GM21390 (cell line): ENCODE measurements around the gene PPM1H.
"Not testable (repeated sequence)": the region's sequence is repeated elsewhere in the genome, so short reads cannot be mapped to it uniquely, and the experiment has no call there.

ENCODE experiments used
- ATAC-seq: cut with Tn5 transposase; IDR thresholded peaks from one replicate; pipeline ENCODE4 v1.9.1; 2021; ENCODE audit not compliant: unreplicated experiment

The PPM1H gene

GRCh38 chr12:62772416-62772955 is 162.5 kb downstream of the PPM1H start:
- no peak for ATAC-seq

GRCh38 chr12:62771828-62772227 is 163.1 kb downstream of the PPM1H start:
- ATAC-seq, result no peak

GRCh38 chr12:62770381-62770780 is 164.6 kb downstream of the PPM1H start:
- no peak for ATAC-seq

- ATAC-seq, result no peak
Measured at GRCh38 chr12:62769076-62769619, 165.8 kb downstream of the PPM1H start.

- ATAC-seq, result no peak
Measured at GRCh38 chr12:62767946-62768345, 167.0 kb downstream of the PPM1H start.

GRCh38 chr12:62767496-62767895 is 167.5 kb downstream of the PPM1H start:
- no peak for ATAC-seq

- ATAC-seq, result no peak
Measured at GRCh38 chr12:62766496-62766895, 168.5 kb downstream of the PPM1H start.

- no peak for ATAC-seq
Measured at GRCh38 chr12:62763861-62764645, 170.9 kb downstream of the PPM1H start.

GRCh38 chr12:62763312-62763711 is 171.6 kb downstream of the PPM1H start:
- ATAC-seq, result no peak

- no peak for ATAC-seq
Measured at GRCh38 chr12:62762645-62763044, 172.3 kb downstream of the PPM1H start.

- no peak for ATAC-seq
Measured at GRCh38 chr12:62761658-62762057, 173.3 kb downstream of the PPM1H start.

GRCh38 chr12:62760779-62761178 is 174.2 kb downstream of the PPM1H start:
- peak; percentile 86 for ATAC-seq

- not testable (repeated sequence) for ATAC-seq
Measured at GRCh38 chr12:62760341-62760740, 174.6 kb downstream of the PPM1H start.

- no peak for ATAC-seq
Measured at GRCh38 chr12:62758216-62758615, 176.7 kb downstream of the PPM1H start.

GRCh38 chr12:62757048-62757447 is 177.9 kb downstream of the PPM1H start:
- ATAC-seq, result no peak

GRCh38 chr12:62754706-62755105 is 180.2 kb downstream of the PPM1H start:
- ATAC-seq, result no peak

- no peak for ATAC-seq
Measured at GRCh38 chr12:62751810-62752155, 183.2 kb downstream of the PPM1H start.

- ATAC-seq, result no peak
Measured at GRCh38 chr12:62750941-62751809, 183.8 kb downstream of the PPM1H start.

- ATAC-seq, result no peak
Measured at GRCh38 chr12:62749586-62749985, 185.4 kb downstream of the PPM1H start.

GRCh38 chr12:62748941-62749468 is 185.9 kb downstream of the PPM1H start:
- ATAC-seq, result no peak

- no peak for ATAC-seq
Measured at GRCh38 chr12:62744551-62744950, 190.4 kb downstream of the PPM1H start.
